AG04450 (cell line): ENCODE results near the gene VTN. TPM values are rescaled to one million over a fixed set of nuclear protein-coding genes. Genes with fewer than 3 reads are reported as not detected.

Experiments used
- CTCF ChIA-PET: fragments of 300-600, 350-600 bp; formaldehyde crosslinking; extraction: SDS; loops from one replicate; lab custom pipeline; 2022; ENCODE audit warnings: antibody characterized with exemption, inconsistent platforms; lab: Charles Lee
- POLR2A ChIA-PET: fragments of 350-600 bp; formaldehyde crosslinking; extraction: SDS; loops from one replicate; lab custom pipeline; 2021; ENCODE audit warnings: antibody characterized with exemption, inconsistent platforms; lab: Yijun Ruan, JAX
- DNase-seq: peaks from one replicate; pipeline ENCODE4 v3.0.0-alpha.2; 2011; ENCODE audit warnings: low read depth, low spot score
- H3K27ac ChIP-seq: one replicate; pipeline ENCODE4 v1.5.1; 2012; ENCODE audit warnings: low read depth, low read length, control low read depth
- H3K27me3 ChIP-seq: one replicate; pipeline ENCODE4 v1.6.0; 2012; ENCODE audit warnings: low read length; ENCODE audit not compliant: control insufficient read depth, insufficient read depth
- H3K4me3 ChIP-seq: 2 replicates; pipeline ENCODE4 v1.5.1; 2011; ENCODE audit warnings: mild to moderate bottlenecking, low read depth, low read length, control low read depth
- H3K9me3 ChIP-seq: 2 replicates; pipeline ENCODE4 v1.5.1; 2012; ENCODE audit warnings: low read length; ENCODE audit not compliant: control insufficient read depth, insufficient read depth
- CTCF ChIP-seq: IDR thresholded peaks from 2 replicates; pipeline ENCODE4 v1.5.1; 2011; ENCODE audit warnings: low read depth, low read length, control low read depth, inconsistent platforms
- polyA plus RNA-seq: library from polyadenylated mRNA; depleted of rRNA; stranded (reverse); fragments of >200 nt; gene quantifications from 2 replicates; pipeline ENCODE4 v1.2.3, GENCODE V29; 2011

Gene VTN
- polyA plus RNA-seq, 1 experiment: 0.53 TPM

- DNase-seq: no peak
Measured at GRCh38 chr17:28344011-28344410, 26.1 kb downstream of the VTN start.

GRCh38 chr17:28343491-28343932 lies 26.6 kb downstream of the VTN start:
- POLR2A ChIA-PET: interaction anchor here (0.9 kb wide), 1 partner anchor 8 kb away, joined by 5 read pairs; the partner anchor contains the start of genes IFT20 and TNFAIP1
- no peaks in the 10 kb centered on the region for H3K9me3 ChIP-seq
- TF ChIP-seq CTCF: no peak
- no peak overlapping the region for H3K4me3 ChIP-seq
- H3K27ac ChIP-seq: no peak overlapping the region
- no peak for DNase-seq
- CTCF ChIA-PET: interaction anchor here (1.2 kb wide), 1 partner anchor 450 kb away, joined by 3 read pairs; no protein-coding TSS in a partner anchor
- H3K27me3 ChIP-seq: no peaks in the 10 kb centered on the region

More at GRCh38 chr17:28344011-28344410, 26.1 kb downstream of the VTN start:
- H3K9me3 ChIP-seq: no peaks in the 10 kb centered on the region
- no peaks in the 10 kb centered on the region for H3K27me3 ChIP-seq
- TF ChIP-seq CTCF: no peak
- CTCF ChIA-PET: interaction anchor here (1.2 kb wide), 1 partner anchor 450 kb away, joined by 3 read pairs; no protein-coding TSS in a partner anchor
- H3K27ac ChIP-seq: no peak overlapping the region
- H3K4me3 ChIP-seq: no peak overlapping the region
- POLR2A ChIA-PET: interaction anchor here (0.9 kb wide), 1 partner anchor 9 kb away, joined by 5 read pairs; the partner anchor contains the start of genes IFT20 and TNFAIP1

- H3K4me3 ChIP-seq: no peak overlapping the region
- no peak for DNase-seq
- no peak for TF ChIP-seq CTCF
- no peaks in the 10 kb centered on the region for H3K9me3 ChIP-seq
- no peak overlapping the region for H3K27ac ChIP-seq
- CTCF ChIA-PET: no interaction called here
- no peaks in the 10 kb centered on the region for H3K27me3 ChIP-seq
- POLR2A ChIA-PET: no interaction called here
Measured at GRCh38 chr17:28342313-28342712, 27.8 kb downstream of the VTN start.

- CTCF ChIA-PET: no interaction called here
Measured at GRCh38 chr17:28341516-28341915, 28.6 kb downstream of the VTN start.

More at GRCh38 chr17:28341516-28341915, 28.6 kb downstream of the VTN start:
- no peaks in the 10 kb centered on the region for H3K27me3 ChIP-seq
- DNase-seq: no peak
- TF ChIP-seq CTCF: no peak
- POLR2A ChIA-PET: no interaction called here
- no peak overlapping the region for H3K4me3 ChIP-seq
- H3K9me3 ChIP-seq: no peaks in the 10 kb centered on the region
- no peak overlapping the region for H3K27ac ChIP-seq
